CD4-positive, alpha-beta T cell treated with Interferon gamma for 1 hour (primary cell): ENCODE measurements around the gene KLHL29.

Experiments used
- DNase-seq: peaks from one replicate; pipeline ENCODE4 v3.0.0-alpha.2; 2020

Gene KLHL29

GRCh38 chr2:23757686-23758433 is 372.9 kb downstream of the KLHL29 start:
- no peak for DNase-seq
